ENCODE measurements around the gene CASP7.

The CASP7 gene

GRCh38 chr10:113666682-113667252 is 12.9 kb upstream of the CASP7 start:
- FAIRE-seq: no peak

DNA sequence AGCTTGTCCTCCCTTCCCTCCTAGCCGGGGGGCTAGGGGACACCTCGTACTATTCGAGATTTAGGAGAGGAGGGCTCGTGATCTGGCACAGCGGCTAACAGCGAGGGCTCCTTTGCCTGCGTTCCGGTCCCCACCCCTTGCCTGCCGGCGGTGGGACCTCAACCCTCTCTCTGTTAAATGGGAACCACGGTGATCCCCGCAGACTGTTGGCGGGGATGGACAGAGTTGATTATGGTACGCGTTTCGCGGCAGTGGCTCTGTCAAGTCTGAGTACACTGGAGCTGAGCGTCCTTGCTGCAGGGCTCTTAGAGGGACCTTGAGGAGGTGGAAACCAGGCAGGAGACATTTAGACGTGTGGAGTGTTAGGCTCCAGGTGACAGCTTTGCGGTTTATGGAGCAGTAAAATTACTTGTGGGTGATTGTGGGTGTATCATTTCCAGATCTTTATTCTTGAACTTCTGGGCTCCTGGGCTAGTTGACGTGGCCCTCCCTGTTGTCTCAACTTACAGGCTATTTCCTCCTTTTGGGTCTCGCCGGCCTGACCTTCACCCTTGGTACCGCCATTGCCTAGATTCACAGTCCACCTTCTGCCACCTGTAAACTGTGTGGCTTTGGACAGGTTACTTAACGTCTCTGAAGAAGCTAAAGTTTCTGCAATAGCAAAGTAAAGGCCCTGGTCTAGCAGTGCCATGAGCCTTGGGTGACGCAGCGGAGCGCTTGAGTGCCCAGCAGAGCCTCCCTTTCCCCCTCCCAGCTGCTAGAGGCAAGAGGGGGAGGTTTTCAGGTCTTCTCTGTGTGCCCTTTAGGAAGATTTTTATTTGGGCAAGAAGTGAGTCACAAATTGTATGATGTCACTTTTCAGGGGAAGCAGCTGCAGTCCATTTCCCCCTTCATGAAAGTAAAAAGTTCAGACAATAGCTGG is 739 bp downstream of the CASP7 start:
- no peak for FAIRE-seq

GRCh38 chr10:113681533-113682470 is 2.1 kb downstream of the CASP7 start:
- no peak for FAIRE-seq

GRCh38 chr10:113683300-113683699 is 3.6 kb downstream of the CASP7 start:
- no peak for FAIRE-seq

GRCh38 chr10:113686028-113686427 is 6.3 kb downstream of the CASP7 start:
- no peak for FAIRE-seq

GRCh38 chr10:113687037-113687436 is 7.3 kb downstream of the CASP7 start:
- no peak for FAIRE-seq

GRCh38 chr10:113689057-113689456 is 9.3 kb downstream of the CASP7 start:
- FAIRE-seq: peak; percentile 37

DNA sequence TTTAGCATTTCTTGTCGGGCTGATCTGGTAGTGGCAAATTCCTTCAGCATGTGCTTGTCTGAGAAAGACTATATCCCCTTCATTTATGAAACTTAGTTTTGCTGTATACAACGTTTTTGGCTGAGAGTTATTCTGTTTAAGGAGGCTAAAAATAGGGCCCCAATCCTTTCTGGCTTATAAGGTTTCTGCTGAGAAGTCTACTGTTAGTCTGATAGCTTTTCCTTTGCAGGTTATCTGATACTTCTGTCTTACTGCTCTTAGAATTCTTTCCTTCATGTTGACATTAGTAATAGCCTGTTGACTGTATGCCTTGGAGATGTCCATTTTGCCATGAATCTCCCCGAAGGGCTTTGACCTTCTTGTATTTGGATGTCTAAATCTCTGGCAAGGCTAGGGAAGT is 9.9 kb downstream of the CASP7 start:
- FAIRE-seq: no peak

DNA sequence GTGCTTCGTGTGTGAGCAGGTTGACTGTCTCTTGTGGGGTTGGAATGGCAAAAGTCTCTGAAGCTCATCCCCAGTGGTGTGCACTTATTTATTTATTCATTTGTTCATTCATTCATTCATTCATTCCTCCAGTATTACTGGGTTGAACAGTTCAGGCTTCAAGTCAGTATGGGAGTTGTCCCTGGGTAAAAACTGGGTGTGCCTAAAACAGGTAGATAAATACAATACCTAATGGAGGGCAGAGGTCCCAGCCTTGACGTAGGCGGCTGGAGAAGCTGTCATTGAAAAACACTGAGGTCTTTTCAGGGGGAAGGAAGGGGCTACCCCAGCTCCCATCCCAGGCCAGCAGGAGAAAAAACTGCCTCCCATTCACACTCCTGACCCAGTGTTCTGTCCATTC is 11.0 kb downstream of the CASP7 start:
- FAIRE-seq: no peak

DNA sequence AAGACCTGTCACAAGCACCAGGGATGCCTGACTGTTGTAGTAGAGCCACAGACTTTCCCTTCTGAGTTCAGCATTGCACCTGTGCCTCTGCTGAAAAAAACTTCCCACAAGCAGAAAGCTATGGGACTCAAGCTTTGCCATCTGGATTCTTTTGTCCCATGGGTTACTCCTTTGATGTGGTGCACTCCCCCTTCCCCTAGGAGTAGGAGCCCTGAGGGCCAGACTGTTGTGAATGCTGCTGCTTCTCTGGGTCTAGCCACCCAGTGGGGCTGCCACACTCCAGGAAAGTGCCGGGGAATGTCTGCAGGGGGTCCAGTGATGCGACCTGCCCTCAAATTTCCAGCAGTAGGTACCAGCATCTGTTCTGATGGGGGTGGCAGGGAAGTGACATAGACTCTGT is 11.7 kb downstream of the CASP7 start:
- no peak for FAIRE-seq

GRCh38 chr10:113692271-113692670 is 12.6 kb downstream of the CASP7 start:
- no peak for FAIRE-seq

- peak; percentile 39 for FAIRE-seq
Observed at GRCh38 chr10:113693348-113693747, 13.6 kb downstream of the CASP7 start.

DNA sequence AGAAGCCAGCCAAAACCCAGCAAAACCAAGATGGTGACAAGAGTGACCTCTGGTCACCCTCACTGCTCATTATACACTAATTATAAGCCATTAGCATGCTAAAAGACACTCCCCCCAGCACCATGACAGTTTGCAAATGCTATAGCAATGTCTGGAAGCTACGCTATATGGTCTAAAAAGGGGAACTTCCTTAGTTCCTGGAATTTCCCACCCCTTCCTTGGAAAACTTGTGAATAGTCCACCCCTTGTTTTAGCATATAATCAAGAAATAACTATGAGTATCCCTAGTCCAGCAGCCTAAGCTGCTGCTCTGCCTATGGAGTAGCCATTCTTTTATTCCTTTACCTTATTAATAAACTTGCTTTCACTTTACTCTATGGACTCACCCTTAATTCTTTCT is 16.0 kb downstream of the CASP7 start:
- FAIRE-seq: no peak

DNA sequence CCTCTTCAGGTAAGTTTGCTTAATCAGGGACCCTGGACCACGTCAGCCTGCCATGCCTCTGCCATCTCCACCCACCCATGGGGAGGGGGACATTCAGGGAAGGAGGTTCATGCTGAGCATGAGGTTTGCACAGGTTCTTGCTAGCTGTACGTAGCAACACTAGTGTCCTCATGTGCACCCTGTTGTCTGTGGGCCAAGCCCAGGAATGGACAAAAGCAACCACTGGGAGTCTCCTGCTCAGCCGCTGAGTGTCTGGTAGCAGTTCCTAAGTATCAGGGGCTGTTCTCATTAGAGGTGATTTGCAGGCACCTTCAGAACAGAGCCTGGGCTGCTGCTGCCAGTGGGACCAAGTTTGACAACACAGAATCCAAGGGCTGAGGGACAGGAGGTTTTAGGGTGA is 17.9 kb downstream of the CASP7 start:
- no peak for FAIRE-seq

GRCh38 chr10:113704637-113705343 is 25.1 kb downstream of the CASP7 start:
- FAIRE-seq: peak; percentile 39

DNA sequence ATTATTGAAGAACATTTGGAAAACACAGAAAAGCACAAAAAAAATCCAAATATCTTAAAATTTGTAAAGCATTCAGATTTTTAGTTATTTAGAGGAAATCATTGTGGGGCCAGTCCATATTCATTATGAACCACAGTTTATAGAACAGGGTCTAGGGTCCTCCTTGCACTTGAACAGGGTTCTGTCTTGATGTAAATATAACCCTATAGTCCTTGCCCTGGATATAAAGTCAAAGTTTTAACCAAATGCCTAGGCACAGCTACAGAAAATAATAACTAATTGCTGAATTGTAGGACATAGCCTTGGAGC is 25.6 kb downstream of the CASP7 start:
- FAIRE-seq: no peak

GRCh38 chr10:113706623-113707022 is 26.9 kb downstream of the CASP7 start:
- FAIRE-seq: no peak

DNA sequence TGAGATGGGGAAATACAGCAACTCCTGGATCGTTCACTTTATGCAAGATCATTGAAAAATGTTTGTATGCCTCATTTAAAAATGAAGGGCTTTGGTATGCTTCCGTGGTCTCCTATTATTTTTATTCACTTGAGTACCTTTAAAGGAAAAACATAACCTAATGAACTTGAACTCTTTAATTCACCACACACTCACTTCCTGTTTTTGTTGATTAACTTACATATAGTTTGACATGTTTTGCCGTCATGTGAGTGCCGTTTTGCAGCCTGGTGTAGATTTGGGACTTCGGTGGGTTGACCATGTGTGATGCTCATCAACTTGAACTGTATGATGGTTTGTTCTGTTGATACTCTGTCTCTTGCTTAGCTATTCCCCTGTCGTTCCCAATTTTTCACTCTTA is 28.9 kb downstream of the CASP7 start:
- no peak for FAIRE-seq

- no peak for FAIRE-seq
Observed at GRCh38 chr10:113709221-113709838, 29.6 kb downstream of the CASP7 start.

DNA sequence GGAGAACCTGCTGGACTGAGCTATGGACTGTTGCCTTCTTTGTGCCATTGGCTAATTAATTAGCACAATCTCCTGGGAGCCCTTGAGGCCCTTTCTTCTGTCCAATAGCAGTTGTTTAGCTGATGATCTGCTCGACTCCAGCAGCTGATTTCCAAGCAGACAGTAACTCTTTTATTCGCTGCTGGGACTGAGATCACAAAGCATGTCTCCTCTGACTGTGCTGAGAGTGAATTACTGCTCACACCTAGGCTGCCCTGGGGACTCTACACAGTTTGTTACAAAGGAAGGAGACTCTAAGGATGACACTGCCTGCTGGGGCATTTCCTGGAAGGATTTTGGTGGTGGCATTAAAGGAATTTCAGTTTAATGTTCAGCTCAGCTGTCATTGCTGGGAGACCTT is 31.4 kb downstream of the CASP7 start:
- FAIRE-seq: no peak

- no peak for FAIRE-seq
Observed at GRCh38 chr10:113712024-113712423, 32.3 kb downstream of the CASP7 start.
